HFFc6 (cell line): ENCODE data around the gene NEK5. TPM values are rescaled to one million over a fixed set of nuclear protein-coding genes. Genes with fewer than 3 reads are reported as not detected.
"Not testable (repeated sequence)": the region's sequence is repeated elsewhere in the genome, so short reads cannot be mapped to it uniquely, and the experiment has no call there.

ENCODE experiments used
- DNase-seq: peaks from one replicate; pipeline ENCODE4 v3.0.0-alpha.2; 2018
- H3K27ac Mint-ChIP-seq: 2 replicates; pipeline ENCODE4 v1.8.0; 2020; ENCODE audit warnings: mild to moderate bottlenecking, mixed read lengths
- H3K27me3 Mint-ChIP-seq: 2 replicates; pipeline ENCODE4 v1.8.0; 2021; ENCODE audit warnings: mild to moderate bottlenecking, moderate library complexity, mixed read lengths; ENCODE audit not compliant: insufficient read depth
- H3K36me3 Mint-ChIP-seq: 2 replicates; pipeline ENCODE4 v1.8.0; 2021; ENCODE audit warnings: low read depth, mixed read lengths
- H3K4me1 Mint-ChIP-seq: 2 replicates; pipeline ENCODE4 v1.8.0; 2020; ENCODE audit warnings: low read depth, mixed read lengths
- H3K4me3 Mint-ChIP-seq: 2 replicates; pipeline ENCODE4 v1.8.0; 2020; ENCODE audit warnings: mild to moderate bottlenecking, moderate library complexity, mixed read lengths
- H3K9me3 Mint-ChIP-seq: 2 replicates; pipeline ENCODE4 v1.8.0; 2020; ENCODE audit warnings: mild to moderate bottlenecking, mixed read lengths
- total RNA-seq, 6 experiments: library from RNA; stranded (reverse); fragmentation: NEBNext Ultra II Directional; extraction: Animal tissue kit (Norgen Biotek cat#: 25700); gene quantifications; 2 replicates in 1 of 6; 3 replicates in 5 of 6; pipeline ENCODE4 v1.2.3, GENCODE V29; 2021
- TF ChIP-seq, protein P1 (sequence below): fragments of 200-600 bp; sonication (generic); IDR thresholded peaks from 2 replicates; pipeline ENCODE4 v1.5.0; 2021; ENCODE audit warnings: antibody characterized with exemption, mild to moderate bottlenecking

NEK5 gene
- total RNA-seq, 6 experiments from 2014 or later = not detected

DNA sequence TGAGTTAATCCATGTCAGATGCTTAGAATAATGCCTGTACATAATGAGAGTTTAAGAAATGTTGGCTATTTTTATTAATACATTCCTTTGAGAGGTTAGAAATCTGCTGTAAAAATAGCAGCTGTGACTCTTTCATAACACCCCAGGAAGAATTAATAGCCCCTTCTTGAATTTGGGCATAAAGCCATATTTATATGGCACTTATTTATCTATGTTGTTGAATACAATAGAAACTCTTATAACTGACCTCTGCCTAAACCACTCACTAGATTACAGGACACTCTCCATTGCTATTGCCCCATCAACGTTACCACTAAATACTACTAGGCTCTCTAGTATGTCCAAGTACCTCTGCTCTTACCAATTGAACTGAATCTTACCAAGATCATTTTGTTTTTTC lies 16.3 kb downstream of the NEK5 start:
- DNase-seq = no peak
- Mint-ChIP-seq H3K27ac (no peak overlapping the region), H3K27me3 (peaks cover 12% of the 10 kb centered on the region), H3K36me3 (no peaks in the 10 kb centered on the region), H3K9me3 (no peaks in the 10 kb centered on the region), H3K4me1 (no peaks in the 10 kb centered on the region), H3K4me3 (no peak overlapping the region)
- TF ChIP-seq, protein P1, sequence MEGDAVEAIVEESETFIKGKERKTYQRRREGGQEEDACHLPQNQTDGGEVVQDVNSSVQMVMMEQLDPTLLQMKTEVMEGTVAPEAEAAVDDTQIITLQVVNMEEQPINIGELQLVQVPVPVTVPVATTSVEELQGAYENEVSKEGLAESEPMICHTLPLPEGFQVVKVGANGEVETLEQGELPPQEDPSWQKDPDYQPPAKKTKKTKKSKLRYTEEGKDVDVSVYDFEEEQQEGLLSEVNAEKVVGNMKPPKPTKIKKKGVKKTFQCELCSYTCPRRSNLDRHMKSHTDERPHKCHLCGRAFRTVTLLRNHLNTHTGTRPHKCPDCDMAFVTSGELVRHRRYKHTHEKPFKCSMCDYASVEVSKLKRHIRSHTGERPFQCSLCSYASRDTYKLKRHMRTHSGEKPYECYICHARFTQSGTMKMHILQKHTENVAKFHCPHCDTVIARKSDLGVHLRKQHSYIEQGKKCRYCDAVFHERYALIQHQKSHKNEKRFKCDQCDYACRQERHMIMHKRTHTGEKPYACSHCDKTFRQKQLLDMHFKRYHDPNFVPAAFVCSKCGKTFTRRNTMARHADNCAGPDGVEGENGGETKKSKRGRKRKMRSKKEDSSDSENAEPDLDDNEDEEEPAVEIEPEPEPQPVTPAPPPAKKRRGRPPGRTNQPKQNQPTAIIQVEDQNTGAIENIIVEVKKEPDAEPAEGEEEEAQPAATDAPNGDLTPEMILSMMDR = no peak

- H3K4me3 Mint-ChIP-seq = no peak overlapping the region
- TF ChIP-seq, protein P1 = no peak
- no peak for DNase-seq
- H3K36me3 Mint-ChIP-seq = no peaks in the 10 kb centered on the region
- no peak overlapping the region for H3K27ac Mint-ChIP-seq
- no peaks in the 10 kb centered on the region for H3K4me1 Mint-ChIP-seq
- peaks cover 6% of the 10 kb centered on the region for H3K27me3 Mint-ChIP-seq
- no peaks in the 10 kb centered on the region for H3K9me3 Mint-ChIP-seq
These were observed 19.7 kb downstream of the NEK5 start for GRCh38 chr13:52109116-52109670.

DNA sequence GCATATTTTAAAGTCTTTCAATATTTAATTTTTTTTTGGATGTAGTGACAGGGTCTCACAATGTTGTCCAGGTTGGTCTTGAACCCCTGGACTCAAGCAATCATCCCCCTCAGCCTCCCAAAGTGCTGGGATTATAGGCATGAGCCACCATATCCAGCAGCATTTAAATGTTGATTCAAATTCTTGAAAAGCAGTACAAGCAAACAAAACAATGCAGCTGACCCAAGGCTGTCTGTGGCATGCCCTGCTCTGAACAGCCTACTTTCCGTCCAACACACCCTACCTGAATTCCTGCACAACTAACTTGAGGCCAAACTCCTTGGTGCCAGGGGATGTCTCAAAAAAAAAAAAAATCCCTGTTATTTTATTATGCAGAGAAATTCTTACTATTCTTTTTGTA lies 23.0 kb downstream of the NEK5 start:
- H3K4me3 Mint-ChIP-seq = no peak overlapping the region
- H3K27ac Mint-ChIP-seq = no peak overlapping the region
- no peaks in the 10 kb centered on the region for H3K4me1 Mint-ChIP-seq
- H3K36me3 Mint-ChIP-seq = no peaks in the 10 kb centered on the region
- no peak for DNase-seq
- H3K9me3 Mint-ChIP-seq = no peaks in the 10 kb centered on the region
- TF ChIP-seq, protein P1 = no peak
- peaks cover 6% of the 10 kb centered on the region for H3K27me3 Mint-ChIP-seq

DNA sequence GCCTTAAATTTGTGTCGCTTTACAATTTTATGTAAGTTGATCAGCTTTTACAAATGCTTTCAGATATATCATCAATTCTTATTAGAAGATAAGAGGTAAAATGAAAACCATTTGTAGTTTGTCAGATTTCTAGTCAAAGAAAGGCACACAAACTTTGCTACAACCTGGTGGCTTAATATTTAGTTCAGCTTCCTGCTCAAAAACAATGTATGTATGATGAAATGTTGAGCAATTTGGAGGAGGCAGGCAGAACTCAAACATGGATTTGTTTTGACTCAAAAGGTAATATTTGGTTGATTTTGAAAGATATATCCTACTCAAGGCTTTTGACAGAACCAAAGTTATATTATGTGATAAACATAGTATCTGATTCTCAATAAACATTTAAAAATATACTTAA lies 24.2 kb downstream of the NEK5 start:
- DNase-seq = no peak
- Mint-ChIP-seq H3K36me3 (no peaks in the 10 kb centered on the region), H3K4me3 (no peak overlapping the region), H3K27ac (no peak overlapping the region), H3K27me3 (peaks cover 2% of the 10 kb centered on the region; the same call in 1 of the 2 replicates), H3K4me1 (no peaks in the 10 kb centered on the region), H3K9me3 (no peaks in the 10 kb centered on the region)
- TF ChIP-seq, protein P1 = no peak

DNA sequence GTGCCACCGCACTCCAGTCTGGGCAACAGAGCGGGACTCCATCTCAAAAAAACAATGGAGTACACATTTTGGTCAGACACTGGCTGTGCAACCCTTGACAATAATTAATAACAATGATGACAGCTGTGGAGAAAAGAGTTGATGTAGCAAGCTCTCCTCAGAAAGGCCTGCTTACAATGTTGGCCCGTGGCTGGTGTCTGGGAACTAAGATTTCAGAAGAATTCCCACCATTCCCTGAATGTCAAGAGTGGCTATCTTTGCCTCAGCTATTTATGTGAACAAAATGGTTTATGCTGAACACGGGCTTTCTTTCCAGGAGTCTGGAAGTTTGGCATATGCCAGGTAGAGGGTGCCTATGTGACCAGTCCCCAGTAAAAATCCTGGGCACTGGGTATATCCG lies 25.5 kb downstream of the NEK5 start:
- no peak overlapping the region for H3K4me3 Mint-ChIP-seq
- no peaks in the 10 kb centered on the region for H3K36me3 Mint-ChIP-seq
- H3K4me1 Mint-ChIP-seq = no peaks in the 10 kb centered on the region
- TF ChIP-seq, protein P1 = no peak
- H3K9me3 Mint-ChIP-seq = no peaks in the 10 kb centered on the region
- H3K27me3 Mint-ChIP-seq = no peaks in the 10 kb centered on the region; the same call in 1 of the 2 replicates
- DNase-seq = no peak
- no peak overlapping the region for H3K27ac Mint-ChIP-seq

GRCh38 chr13:52102423-52102822 lies 26.4 kb downstream of the NEK5 start:
- not testable (repeated sequence) for H3K9me3 Mint-ChIP-seq, H3K27me3 Mint-ChIP-seq, H3K4me3 Mint-ChIP-seq, DNase-seq, H3K36me3 Mint-ChIP-seq, H3K4me1 Mint-ChIP-seq, H3K27ac Mint-ChIP-seq
